ENCODE data around the gene MRPL4.

MRPL4 gene

GRCh38 chr19:10251792-10252694 lies at the start of gene MRPL4:
TSS of gene MRPL4 (plus strand) at chr19:10252214. CDS start at chr19:10252254, 40 bp downstream.
- no peak for TF ChIP-seq CTCF (IDR thresholded peaks at IDR 0.05; ENCODE audit: control insufficient read depth, extremely low read depth, insufficient read depth)
- DNase-seq (ENCODE audit: low read depth) = peak; percentile 98
- peak within 1 kb of the TSS; percentile 89 for H3K4me3 ChIP-seq (ENCODE audit: low read depth, low read length)

GRCh38 chr19:10203686-10204085 lies 48.3 kb upstream of the MRPL4 start:
- no peak for DNase-seq (ENCODE audit: low read depth)
- no peak overlapping the region for H3K4me3 ChIP-seq (ENCODE audit: low read depth, low read length)
- no peak for TF ChIP-seq CTCF (IDR thresholded peaks at IDR 0.05; ENCODE audit: control insufficient read depth, extremely low read depth, insufficient read depth)

- no peak for TF ChIP-seq CTCF (IDR thresholded peaks at IDR 0.05; ENCODE audit: control insufficient read depth, extremely low read depth, insufficient read depth)
- no peak overlapping the region for H3K4me3 ChIP-seq (ENCODE audit: low read depth, low read length)
- DNase-seq (ENCODE audit: low read depth) = no peak
These were observed 46.4 kb upstream of the MRPL4 start for GRCh38 chr19:10205636-10206035.

GRCh38 chr19:10206226-10206885 lies 45.7 kb upstream of the MRPL4 start:
- no peak for TF ChIP-seq CTCF (IDR thresholded peaks at IDR 0.05; ENCODE audit: control insufficient read depth, extremely low read depth, insufficient read depth)
- H3K4me3 ChIP-seq (ENCODE audit: low read depth, low read length) = no peak overlapping the region
- DNase-seq (ENCODE audit: low read depth) = no peak

GRCh38 chr19:10207026-10207425 lies 45.0 kb upstream of the MRPL4 start:
- TF ChIP-seq CTCF (IDR thresholded peaks at IDR 0.05; ENCODE audit: control insufficient read depth, extremely low read depth, insufficient read depth) = no peak
- no peak for DNase-seq (ENCODE audit: low read depth)
- no peak overlapping the region for H3K4me3 ChIP-seq (ENCODE audit: low read depth, low read length)

GRCh38 chr19:10209315-10209714 lies 42.7 kb upstream of the MRPL4 start:
- no peak for TF ChIP-seq CTCF (IDR thresholded peaks at IDR 0.05; ENCODE audit: control insufficient read depth, extremely low read depth, insufficient read depth)
- no peak overlapping the region for H3K4me3 ChIP-seq (ENCODE audit: low read depth, low read length)
- no peak for DNase-seq (ENCODE audit: low read depth)
